ENCODE measurements around the gene NAPB. TPM values are rescaled to one million over a fixed set of nuclear protein-coding genes. Genes with fewer than 3 reads are reported as not detected.
"Not testable (repeated sequence)": the region's sequence is repeated elsewhere in the genome, so short reads cannot be mapped to it uniquely, and the experiment has no call there.

The NAPB gene
- total RNA-seq, result 7.5 to 10.6 TPM (median 8.1 TPM) in 3 replicates
- long read RNA-seq, transcript NAPB-202 (10 exons, 3,824 nt), result major isoform, 5 of 16 reads
- long read RNA-seq, transcript NAPB-201 (11 exons, 3,837 nt), result major isoform, 5 of 16 reads
- long read RNA-seq, partial matches to known transcripts, result 0 of 16 reads
- long read RNA-seq, other reads (novel, unspliced or antisense), result 5 of 16 reads

DNA sequence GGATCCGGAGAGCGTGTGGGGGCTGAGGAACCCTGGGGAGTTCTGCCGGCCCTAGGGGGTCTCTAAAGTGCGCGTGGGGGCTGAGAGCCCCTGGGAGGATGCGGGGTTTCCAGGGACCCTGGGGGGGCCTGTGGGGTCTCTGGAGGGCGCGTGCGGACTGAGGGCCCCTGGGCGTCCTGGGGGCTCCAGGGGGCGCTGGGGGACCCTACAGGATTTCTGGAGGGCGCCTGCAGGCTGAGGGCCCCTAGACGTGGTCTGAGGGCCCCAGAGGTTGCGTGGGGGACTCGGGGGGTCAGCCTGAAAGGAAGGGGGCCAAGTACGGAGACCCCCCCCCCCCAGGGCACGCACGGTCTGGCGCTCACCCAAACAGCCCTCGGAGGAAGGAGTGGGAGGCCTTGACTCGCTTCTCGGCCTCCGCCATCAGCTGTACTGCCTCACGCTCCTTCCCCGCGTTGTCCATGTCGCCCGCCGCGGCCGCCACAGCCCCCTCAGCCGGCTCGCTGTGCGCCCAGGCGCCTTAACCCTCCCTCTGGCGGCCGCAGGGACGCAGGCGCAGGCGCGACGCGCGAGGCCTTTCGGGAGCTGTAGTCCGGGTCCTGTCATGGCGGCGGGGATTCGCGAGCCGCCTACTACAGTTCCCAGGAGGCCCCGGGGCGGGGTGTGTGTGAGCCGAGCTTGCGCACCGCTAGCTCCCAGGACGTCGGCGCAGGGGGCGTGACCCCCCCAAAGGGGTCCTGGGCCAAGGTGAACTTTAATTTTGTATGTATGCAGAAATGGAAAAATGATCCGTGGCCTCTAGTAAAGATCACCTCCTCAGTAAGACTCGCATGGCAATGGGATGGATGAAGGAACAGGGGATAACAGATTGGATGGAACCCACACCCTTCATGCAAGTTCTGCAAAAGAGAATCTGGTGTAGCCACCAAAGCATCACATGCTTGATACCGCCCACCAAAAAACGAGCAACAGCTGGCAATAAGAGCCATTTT is at the start of gene NAPB:
Gene NAPB (minus strand): TSS at position 546 of the 989 bp plus-strand sequence. CDS start 86 bp downstream, at position 460.
- Mint-ChIP-seq H3K27ac (ENCODE audit: unreplicated experiment) (peak within 1 kb of the TSS; percentile 73), H3K36me3 (ENCODE audit: low read depth) (no peaks in the 10 kb centered on the region), H3K27me3 (ENCODE audit: low read depth) (no peaks in the 10 kb centered on the region), H3K4me1 (ENCODE audit: low read depth) (peaks cover 26% of the 10 kb centered on the region), H3K9me3 (ENCODE audit: low read depth) (no peaks in the 10 kb centered on the region), H3K4me3 (ENCODE audit: unreplicated experiment) (peak within 1 kb of the TSS; percentile 72)
- DNase-seq (ENCODE audit: low spot score), result peak; percentile 98
- TF ChIP-seq, protein P1, sequence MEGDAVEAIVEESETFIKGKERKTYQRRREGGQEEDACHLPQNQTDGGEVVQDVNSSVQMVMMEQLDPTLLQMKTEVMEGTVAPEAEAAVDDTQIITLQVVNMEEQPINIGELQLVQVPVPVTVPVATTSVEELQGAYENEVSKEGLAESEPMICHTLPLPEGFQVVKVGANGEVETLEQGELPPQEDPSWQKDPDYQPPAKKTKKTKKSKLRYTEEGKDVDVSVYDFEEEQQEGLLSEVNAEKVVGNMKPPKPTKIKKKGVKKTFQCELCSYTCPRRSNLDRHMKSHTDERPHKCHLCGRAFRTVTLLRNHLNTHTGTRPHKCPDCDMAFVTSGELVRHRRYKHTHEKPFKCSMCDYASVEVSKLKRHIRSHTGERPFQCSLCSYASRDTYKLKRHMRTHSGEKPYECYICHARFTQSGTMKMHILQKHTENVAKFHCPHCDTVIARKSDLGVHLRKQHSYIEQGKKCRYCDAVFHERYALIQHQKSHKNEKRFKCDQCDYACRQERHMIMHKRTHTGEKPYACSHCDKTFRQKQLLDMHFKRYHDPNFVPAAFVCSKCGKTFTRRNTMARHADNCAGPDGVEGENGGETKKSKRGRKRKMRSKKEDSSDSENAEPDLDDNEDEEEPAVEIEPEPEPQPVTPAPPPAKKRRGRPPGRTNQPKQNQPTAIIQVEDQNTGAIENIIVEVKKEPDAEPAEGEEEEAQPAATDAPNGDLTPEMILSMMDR (IDR thresholded peaks at IDR 0.05), result peak; percentile 70

DNA sequence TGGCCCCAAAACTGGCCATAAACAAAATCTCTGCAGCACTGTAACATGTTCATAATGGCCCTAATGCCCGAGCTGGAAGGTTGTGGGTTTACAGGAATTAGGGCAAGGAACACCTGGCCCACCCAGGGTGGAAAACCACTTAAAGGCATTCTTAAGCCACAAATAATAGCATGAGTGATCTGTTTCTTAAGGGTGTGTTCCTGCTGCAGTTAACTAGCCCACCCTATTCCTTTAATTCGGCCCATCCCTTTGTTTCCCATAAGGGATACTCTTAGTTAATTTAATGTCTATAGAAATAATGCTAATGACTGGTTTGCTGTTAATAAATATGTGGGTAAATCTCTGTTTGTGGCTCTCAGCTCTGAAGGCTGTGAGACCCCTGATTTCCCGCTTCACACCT is 45.7 kb upstream of the NAPB start:
- H3K27ac Mint-ChIP-seq (ENCODE audit: unreplicated experiment); DNase-seq (ENCODE audit: low spot score); H3K4me1 Mint-ChIP-seq (ENCODE audit: low read depth); H3K4me3 Mint-ChIP-seq (ENCODE audit: unreplicated experiment); H3K36me3 Mint-ChIP-seq (ENCODE audit: low read depth): not testable (repeated sequence)
- peaks cover 14% of the 10 kb centered on the region for H3K27me3 Mint-ChIP-seq (ENCODE audit: low read depth)
- H3K9me3 Mint-ChIP-seq (ENCODE audit: low read depth), result peaks cover 34% of the 10 kb centered on the region

- Mint-ChIP-seq H3K4me1 (ENCODE audit: low read depth) (no peaks in the 10 kb centered on the region), H3K27ac (ENCODE audit: unreplicated experiment) (no peak overlapping the region), H3K9me3 (ENCODE audit: low read depth) (peaks cover 21% of the 10 kb centered on the region), H3K36me3 (ENCODE audit: low read depth) (no peaks in the 10 kb centered on the region), H3K4me3 (ENCODE audit: unreplicated experiment) (no peak overlapping the region), H3K27me3 (ENCODE audit: low read depth) (peaks cover 11% of the 10 kb centered on the region)
- TF ChIP-seq, protein P1 (IDR thresholded peaks at IDR 0.05), result no peak
- DNase-seq (ENCODE audit: low spot score), result no peak
Measured at GRCh38 chr20:23461180-23461579, 39.9 kb upstream of the NAPB start.

DNA sequence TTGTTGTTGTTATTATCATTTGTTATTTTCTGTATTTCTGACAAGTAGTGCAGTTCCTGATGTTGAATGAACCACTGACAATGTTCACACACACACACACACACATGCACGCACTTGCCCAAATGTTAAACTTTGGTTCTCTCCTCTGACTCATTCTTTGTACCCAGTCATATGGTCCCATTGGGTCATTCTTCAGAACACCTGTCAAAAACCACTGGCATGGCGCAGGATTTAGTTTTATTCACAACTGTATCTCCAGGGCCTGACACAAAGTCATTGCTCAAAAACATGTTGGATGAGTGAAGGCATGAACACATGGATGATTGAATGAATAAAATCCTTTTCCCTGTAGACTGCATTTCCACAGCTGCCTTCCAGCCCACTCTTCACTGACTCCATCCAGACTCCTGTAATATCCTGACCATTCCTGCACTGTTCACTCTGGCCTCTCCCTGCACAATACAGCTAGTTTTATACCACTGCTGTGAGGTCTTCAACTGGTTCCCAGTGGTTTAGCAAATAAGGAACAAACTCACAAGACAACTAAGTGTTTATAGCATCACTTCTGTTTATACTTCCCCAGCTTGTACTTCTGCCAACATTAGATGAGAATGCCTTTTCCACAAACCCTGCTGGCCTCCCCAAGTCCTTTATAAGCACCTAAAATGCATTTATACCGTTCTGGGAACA is 38.3 kb upstream of the NAPB start:
- Mint-ChIP-seq H3K36me3 (ENCODE audit: low read depth) (no peaks in the 10 kb centered on the region), H3K27ac (ENCODE audit: unreplicated experiment) (no peak overlapping the region), H3K4me3 (ENCODE audit: unreplicated experiment) (no peak overlapping the region), H3K9me3 (ENCODE audit: low read depth) (peaks cover 13% of the 10 kb centered on the region), H3K4me1 (ENCODE audit: low read depth) (no peaks in the 10 kb centered on the region), H3K27me3 (ENCODE audit: low read depth) (peaks cover 11% of the 10 kb centered on the region)
- no peak for DNase-seq (ENCODE audit: low spot score)
- TF ChIP-seq, protein P1 (IDR thresholded peaks at IDR 0.05), result no peak

DNA sequence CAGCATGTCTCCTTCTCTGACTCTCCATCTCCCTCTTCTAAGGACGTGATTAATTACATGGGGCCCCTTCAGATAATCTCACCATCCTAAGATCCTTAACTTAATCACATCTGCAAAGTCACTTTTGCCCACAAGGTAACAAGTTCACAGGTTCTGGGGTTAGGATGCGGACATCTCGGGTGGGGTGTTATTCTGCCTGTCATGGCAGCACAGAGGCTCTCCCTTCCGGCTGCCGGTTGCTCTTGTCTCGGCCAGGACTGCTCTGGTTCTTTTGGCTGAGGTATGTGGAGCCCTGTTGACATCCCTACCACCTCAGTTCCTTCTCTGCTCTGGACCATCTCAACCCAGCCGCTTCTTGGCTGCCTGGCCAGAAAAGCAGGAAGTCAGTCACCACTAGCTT is 35.6 kb upstream of the NAPB start:
- no peak overlapping the region for H3K27ac Mint-ChIP-seq (ENCODE audit: unreplicated experiment)
- H3K36me3 Mint-ChIP-seq (ENCODE audit: low read depth), result no peaks in the 10 kb centered on the region
- peaks cover 6% of the 10 kb centered on the region for H3K27me3 Mint-ChIP-seq (ENCODE audit: low read depth)
- H3K9me3 Mint-ChIP-seq (ENCODE audit: low read depth), result no peaks in the 10 kb centered on the region
- H3K4me1 Mint-ChIP-seq (ENCODE audit: low read depth), result no peaks in the 10 kb centered on the region
- TF ChIP-seq, protein P1 (IDR thresholded peaks at IDR 0.05), result no peak
- no peak overlapping the region for H3K4me3 Mint-ChIP-seq (ENCODE audit: unreplicated experiment)
- DNase-seq (ENCODE audit: low spot score), result no peak

All from chondrocyte (in vitro differentiated cells).